ENCODE results near the gene GNG13. TPM values are rescaled to one million over a fixed set of nuclear protein-coding genes. Genes with fewer than 3 reads are reported as not detected.

Gene GNG13
- total RNA-seq, 2 donors from 2014 or later = not detected

DNA sequence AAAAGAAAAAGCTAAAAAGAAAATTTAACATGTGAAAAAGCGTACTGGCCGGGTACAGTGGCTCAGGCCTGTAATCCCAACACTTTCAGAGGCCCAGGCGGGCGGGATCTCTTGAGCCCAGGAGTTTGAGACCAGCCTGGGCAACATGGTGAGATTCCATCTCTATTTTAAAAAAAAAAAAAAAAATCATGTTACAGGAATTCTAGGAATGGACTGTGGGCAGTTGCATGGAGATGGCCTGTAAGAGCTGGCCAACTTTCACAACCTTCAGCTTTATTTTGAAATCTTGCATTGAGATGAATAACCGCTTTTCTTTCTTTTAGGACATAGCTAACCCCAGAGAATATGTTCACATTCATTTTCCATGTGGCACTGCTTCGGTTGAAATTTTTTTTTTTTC, 51.5 kb downstream of the GNG13 start:
- ATAC-seq (ENCODE audit: insufficient number of reproducible peaks, low FRiP score, low read depth) = no peak
- H3K9me3 ChIP-seq = no peaks in the 10 kb centered on the region
- no peaks in the 10 kb centered on the region for H3K27me3 ChIP-seq (replicated peaks; ENCODE audit: insufficient read depth)
- no peaks in the 10 kb centered on the region for H3K4me1 ChIP-seq (ENCODE audit: control insufficient read depth in 1 of 2, low read depth in 2 of 2)
- H3K36me3 ChIP-seq = no peaks in the 10 kb centered on the region
- TF ChIP-seq, protein P1, sequence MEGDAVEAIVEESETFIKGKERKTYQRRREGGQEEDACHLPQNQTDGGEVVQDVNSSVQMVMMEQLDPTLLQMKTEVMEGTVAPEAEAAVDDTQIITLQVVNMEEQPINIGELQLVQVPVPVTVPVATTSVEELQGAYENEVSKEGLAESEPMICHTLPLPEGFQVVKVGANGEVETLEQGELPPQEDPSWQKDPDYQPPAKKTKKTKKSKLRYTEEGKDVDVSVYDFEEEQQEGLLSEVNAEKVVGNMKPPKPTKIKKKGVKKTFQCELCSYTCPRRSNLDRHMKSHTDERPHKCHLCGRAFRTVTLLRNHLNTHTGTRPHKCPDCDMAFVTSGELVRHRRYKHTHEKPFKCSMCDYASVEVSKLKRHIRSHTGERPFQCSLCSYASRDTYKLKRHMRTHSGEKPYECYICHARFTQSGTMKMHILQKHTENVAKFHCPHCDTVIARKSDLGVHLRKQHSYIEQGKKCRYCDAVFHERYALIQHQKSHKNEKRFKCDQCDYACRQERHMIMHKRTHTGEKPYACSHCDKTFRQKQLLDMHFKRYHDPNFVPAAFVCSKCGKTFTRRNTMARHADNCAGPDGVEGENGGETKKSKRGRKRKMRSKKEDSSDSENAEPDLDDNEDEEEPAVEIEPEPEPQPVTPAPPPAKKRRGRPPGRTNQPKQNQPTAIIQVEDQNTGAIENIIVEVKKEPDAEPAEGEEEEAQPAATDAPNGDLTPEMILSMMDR (IDR thresholded peaks at IDR 0.05) = no peak
- no peak overlapping the region for H3K4me3 ChIP-seq
- no peak overlapping the region for H3K27ac ChIP-seq
- DNase-seq (ENCODE audit: low spot score) = no peak

Other genes with a start within 250 kb of the GNG13 start
- under 1 TPM in 1 of 2 donors, not detected in 1; 0.42 TPM for gene PRR35, start 240.3 kb downstream of the GNG13 start, total RNA-seq
- 1 to 10 TPM; 2.0 to 3.2 TPM for gene NHLRC4, start 233.7 kb downstream of the GNG13 start, total RNA-seq
- 10 to 100 TPM; 54.2 to 80.1 TPM for gene PIGQ, start 230.8 kb downstream of the GNG13 start, total RNA-seq
- gene RAB40C, start 210.7 kb downstream of the GNG13 start, total RNA-seq = 10 to 100 TPM; 19.0 to 25.9 TPM
- gene WFIKKN1, start 169.7 kb downstream of the GNG13 start, total RNA-seq = 1 to 10 TPM in 1 of 2 donors, under 1 TPM in 1; 0.92 to 1.2 TPM
- gene METTL26, start 164.4 kb downstream of the GNG13 start, total RNA-seq = 100 to 1,000 TPM in 1 of 2 donors, 10 to 100 TPM in 1; 83.4 to 217 TPM
- 10 to 100 TPM; 12.2 to 42.2 TPM for gene MCRIP2, start 158.9 kb downstream of the GNG13 start, total RNA-seq
- gene WDR90, start 151.4 kb downstream of the GNG13 start, total RNA-seq = 10 to 100 TPM; 22.7 to 39.4 TPM
- 10 to 100 TPM; 62.0 to 80.4 TPM for gene RHOT2, start 132.6 kb downstream of the GNG13 start, total RNA-seq
- 1 to 10 TPM in 1 of 2 donors, under 1 TPM in 1; 0.42 to 8.0 TPM for gene RHBDL1, start 125.1 kb downstream of the GNG13 start, total RNA-seq
- 100 to 1,000 TPM; 103 to 145 TPM for gene STUB1, start 120.3 kb downstream of the GNG13 start, total RNA-seq
- gene JMJD8, start 116.4 kb downstream of the GNG13 start, total RNA-seq = 100 to 1,000 TPM in 1 of 2 donors, 10 to 100 TPM in 1; 98.7 to 128 TPM
- 10 to 100 TPM; 10.7 to 13.5 TPM for gene WDR24, start 110.3 kb downstream of the GNG13 start, total RNA-seq
- not detected for gene FBXL16, start 94.9 kb downstream of the GNG13 start, total RNA-seq
- gene METRN, start 85.6 kb downstream of the GNG13 start, total RNA-seq = 10 to 100 TPM; 28.9 to 58.9 TPM
- gene ANTKMT, start 79.6 kb downstream of the GNG13 start, total RNA-seq = 10 to 100 TPM; 29.7 to 46.7 TPM
- gene CCDC78, start 74.3 kb downstream of the GNG13 start, total RNA-seq = under 1 TPM; 0.92 to 0.95 TPM
- gene HAGHL, start 73.6 kb downstream of the GNG13 start, total RNA-seq = 1 to 10 TPM; 6.4 to 8.1 TPM
- 10 to 100 TPM; 27.0 to 30.3 TPM for gene CIAO3, start 59.7 kb downstream of the GNG13 start, total RNA-seq
- gene MSLN, start 40.0 kb downstream of the GNG13 start, total RNA-seq = 1 to 10 TPM in 1 of 2 donors, not detected in 1; 1.3 TPM
- 10 to 100 TPM; 12.3 to 13.9 TPM for gene RPUSD1, start 12.4 kb downstream of the GNG13 start, total RNA-seq
- gene CHTF18, start 12.1 kb downstream of the GNG13 start, total RNA-seq = 10 to 100 TPM; 10.2 to 15.4 TPM
- 10 to 100 TPM; 47.1 to 49.3 TPM for gene LMF1, start 170.2 kb upstream of the GNG13 start, total RNA-seq
- 10 to 100 TPM in 1 of 2 donors, 1 to 10 TPM in 1; 5.7 to 10.1 TPM for gene SOX8, start 181.0 kb upstream of the GNG13 start, total RNA-seq

Data from thoracic aorta (tissue), 2 donors.